A673 (cell line): ENCODE results near the gene DNAH10. TPM values are rescaled to one million over a fixed set of nuclear protein-coding genes. Genes with fewer than 3 reads are reported as not detected.

Experiments used
- BruUV-seq: library from RNA; stranded (reverse); fragments of 400-500 nt; replicated peaks from 2 replicates; lab custom pipeline; 2021; lab: Mats Ljungman, UMichigan
- CTCF ChIA-PET: fragments of 300-600 bp; sonication (Branson Sonifier 250); formaldehyde crosslinking; loops from one replicate; lab custom pipeline; 2022; ENCODE audit warnings: antibody characterized with exemption; lab: Charles Lee
- POLR2A ChIA-PET: fragments of 300-600 bp; sonication (Branson Sonifier 250); formaldehyde crosslinking; loops from one replicate; lab custom pipeline; 2022; ENCODE audit warnings: antibody characterized with exemption; ENCODE audit not compliant: low non-redundant PET; lab: Charles Lee
- DNase-seq: peaks from one replicate; pipeline ENCODE4 v3.0.0-alpha.2; 2015; ENCODE audit warnings: low spot score
- H3K27ac ChIP-seq: fragments of 200-600 bp; sonication (generic); 2 replicates; pipeline ENCODE4 v1.5.1; 2016; ENCODE audit warnings: mixed run types, low read depth, mild to moderate bottlenecking, mixed read lengths, antibody characterized with exemption, low read length; ENCODE audit not compliant: poor library complexity, severe bottlenecking
- H3K27me3 ChIP-seq: fragments of 200-600 bp; sonication (generic); replicated peaks from 2 replicates; pipeline ENCODE4 v1.6.1; 2017; ENCODE audit warnings: mixed run types, low read depth, mild to moderate bottlenecking, mixed read lengths, antibody characterized with exemption, low read length; ENCODE audit not compliant: insufficient read depth, poor library complexity
- H3K36me3 ChIP-seq: fragments of 200-600 bp; sonication (generic); 2 replicates; pipeline ENCODE4 v1.6.1; 2016; ENCODE audit warnings: mixed run types, mild to moderate bottlenecking, mixed read lengths, antibody characterized with exemption, low read length; ENCODE audit not compliant: insufficient read depth, poor library complexity, severe bottlenecking
- H3K4me1 ChIP-seq: fragments of 200-600 bp; sonication (generic); 2 replicates; pipeline ENCODE4 v1.6.1; 2017; ENCODE audit warnings: mixed run types, mild to moderate bottlenecking, mixed read lengths, antibody characterized with exemption, low read length; ENCODE audit not compliant: insufficient read depth, poor library complexity, severe bottlenecking
- H3K4me3 ChIP-seq: fragments of 200-600 bp; sonication (generic); 2 replicates; pipeline ENCODE4 v1.5.1; 2016; ENCODE audit warnings: low read depth, mixed run types, mild to moderate bottlenecking, mixed read lengths, low read length; ENCODE audit not compliant: poor library complexity, severe bottlenecking
- H3K9me3 ChIP-seq: fragments of 200-600 bp; sonication (generic); 2 replicates; pipeline ENCODE4 v1.6.1; 2016; ENCODE audit warnings: mixed run types, low read depth, mild to moderate bottlenecking, mixed read lengths, antibody characterized with exemption, low read length; ENCODE audit not compliant: poor library complexity, severe bottlenecking
- CTCF ChIP-seq: fragments of 300-800, 200-600 bp; sonication (generic); conservative IDR thresholded peaks from 2 replicates; pipeline ENCODE4 v1.5.1; 2017; ENCODE audit warnings: low read depth, mild to moderate bottlenecking, antibody characterized with exemption, low read length, moderate library complexity, mixed read lengths
- EZH2 ChIP-seq: fragments of 200-600 bp; sonication (generic); IDR thresholded peaks from 2 replicates; pipeline ENCODE4 v1.6.1; 2017; ENCODE audit warnings: borderline replicate concordance, low read depth, mild to moderate bottlenecking, mixed read lengths, antibody characterized with exemption, low read length; ENCODE audit not compliant: poor library complexity, severe bottlenecking
- intact Hi-C: fragments of 100-400 bp; cut with micrococcal nuclease; formaldehyde crosslinking; loops from one replicate; pipeline ENCODE4 v1.10.0; 2022; ENCODE audit not compliant: unreplicated experiment
- total RNA-seq: library from RNA; stranded (reverse); gene quantifications from 2 replicates; pipeline ENCODE4 v1.2.3, GENCODE V29; 2021

Gene DNAH10
- total RNA-seq, 1 experiment from 2014 or later: 1.1 TPM

GRCh38 chr12:123805173-123805572 is 43.1 kb downstream of the DNAH10 start:
- no TSS peak for BruUV-seq
- no peaks in the 10 kb centered on the region for H3K36me3 ChIP-seq
- no peak overlapping the region for H3K4me3 ChIP-seq
- no peak overlapping the region for H3K27ac ChIP-seq
- no peaks in the 10 kb centered on the region for H3K9me3 ChIP-seq
- POLR2A ChIA-PET: no interaction called here
- DNase-seq: no peak
- no peak for TF ChIP-seq EZH2
- no peak for TF ChIP-seq CTCF
- no peaks in the 10 kb centered on the region for H3K4me1 ChIP-seq
- no peaks in the 10 kb centered on the region for H3K27me3 ChIP-seq
- intact Hi-C loops: loop anchor here (10.0 kb wide), 1 partner anchor 970 kb away; no protein-coding TSS in a partner anchor
- CTCF ChIA-PET: no interaction called here

- intact Hi-C loops: loop anchor here (10.0 kb wide), 1 partner anchor 968 kb away; no protein-coding TSS in a partner anchor
- POLR2A ChIA-PET: no interaction called here
- Histone ChIP-seq H3K4me1 (no peaks in the 10 kb centered on the region), H3K27ac (no peak overlapping the region), H3K36me3 (no peaks in the 10 kb centered on the region), H3K27me3 (no peaks in the 10 kb centered on the region), H3K9me3 (no peaks in the 10 kb centered on the region), H3K4me3 (no peak overlapping the region)
- TF ChIP-seq CTCF: no peak
- no TSS peak for BruUV-seq
- CTCF ChIA-PET: interaction anchor here (0.7 kb wide), 1 partner anchor 981 kb away, joined by 19 read pairs; no protein-coding TSS in a partner anchor
- DNase-seq: no peak
Observed at GRCh38 chr12:123807002-123807401, 44.9 kb downstream of the DNAH10 start.

- H3K4me1 ChIP-seq: no peaks in the 10 kb centered on the region
- no peak overlapping the region for H3K27ac ChIP-seq
- intact Hi-C loops: loop anchor here (10.0 kb wide), 1 partner anchor 967 kb away; no protein-coding TSS in a partner anchor
- no peaks in the 10 kb centered on the region for H3K27me3 ChIP-seq
- CTCF ChIA-PET: interaction anchor here (0.7 kb wide), 1 partner anchor 980 kb away, joined by 19 read pairs; no protein-coding TSS in a partner anchor
- no peak overlapping the region for H3K4me3 ChIP-seq
- TF ChIP-seq EZH2 (no peak), CTCF (no peak)
- no peaks in the 10 kb centered on the region for H3K9me3 ChIP-seq
- POLR2A ChIA-PET: no interaction called here
- H3K36me3 ChIP-seq: no peaks in the 10 kb centered on the region
- no TSS peak for BruUV-seq
- peak; percentile 11 for DNase-seq
Observed at GRCh38 chr12:123807670-123808069, 45.6 kb downstream of the DNAH10 start.
